Neural progenitor cell (in vitro differentiated cells): ENCODE results near the gene AZIN2.

ENCODE experiments used
- EZH2 ChIP-seq: fragments of 200-600 bp; sonication (generic); IDR thresholded peaks from 2 replicates; pipeline ENCODE4 v1.6.1; 2017; ENCODE audit warnings: antibody characterized with exemption, mild to moderate bottlenecking, moderate library complexity
- EZH2phosphoT487 ChIP-seq: fragments of 200-600 bp; sonication (generic); IDR thresholded peaks from 2 replicates; pipeline ENCODE4 v1.6.1; 2017; ENCODE audit warnings: antibody characterized with exemption
- TF ChIP-seq, protein P1 (sequence below): fragments of 200-600 bp; sonication (generic); IDR thresholded peaks from 2 replicates; pipeline ENCODE4 v1.5.1; 2017; ENCODE audit warnings: antibody characterized with exemption, mild to moderate bottlenecking

DNA sequence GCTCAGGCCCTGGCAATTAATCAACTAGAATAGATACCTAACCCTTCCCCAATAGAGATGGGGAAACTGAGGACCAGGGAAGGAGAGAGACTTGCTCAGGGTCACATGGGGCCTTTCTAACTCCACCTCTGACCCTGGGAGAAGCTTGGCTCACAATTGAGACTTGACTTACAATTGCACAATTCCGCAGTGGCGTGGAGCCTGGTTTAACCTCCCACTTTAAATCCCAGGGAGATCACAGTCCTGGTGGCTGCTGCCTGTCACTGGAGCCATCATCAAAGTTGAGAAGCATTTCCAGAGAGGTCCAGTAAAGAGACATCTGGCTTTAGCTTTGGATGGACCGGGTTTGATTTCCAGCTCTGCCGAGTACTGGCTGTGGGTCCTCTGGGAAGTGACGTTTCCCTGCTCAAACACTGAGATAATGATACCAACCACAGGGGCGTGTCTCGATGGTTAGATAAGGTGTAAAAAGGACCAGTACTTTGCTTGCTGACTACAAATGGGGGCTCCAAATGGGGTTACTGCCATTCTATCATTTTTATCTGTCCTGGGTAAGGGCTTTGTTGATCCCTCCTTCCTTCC lies 61.6 kb downstream of the AZIN2 start:
- no peak for TF ChIP-seq EZH2
- TF ChIP-seq, protein P1, sequence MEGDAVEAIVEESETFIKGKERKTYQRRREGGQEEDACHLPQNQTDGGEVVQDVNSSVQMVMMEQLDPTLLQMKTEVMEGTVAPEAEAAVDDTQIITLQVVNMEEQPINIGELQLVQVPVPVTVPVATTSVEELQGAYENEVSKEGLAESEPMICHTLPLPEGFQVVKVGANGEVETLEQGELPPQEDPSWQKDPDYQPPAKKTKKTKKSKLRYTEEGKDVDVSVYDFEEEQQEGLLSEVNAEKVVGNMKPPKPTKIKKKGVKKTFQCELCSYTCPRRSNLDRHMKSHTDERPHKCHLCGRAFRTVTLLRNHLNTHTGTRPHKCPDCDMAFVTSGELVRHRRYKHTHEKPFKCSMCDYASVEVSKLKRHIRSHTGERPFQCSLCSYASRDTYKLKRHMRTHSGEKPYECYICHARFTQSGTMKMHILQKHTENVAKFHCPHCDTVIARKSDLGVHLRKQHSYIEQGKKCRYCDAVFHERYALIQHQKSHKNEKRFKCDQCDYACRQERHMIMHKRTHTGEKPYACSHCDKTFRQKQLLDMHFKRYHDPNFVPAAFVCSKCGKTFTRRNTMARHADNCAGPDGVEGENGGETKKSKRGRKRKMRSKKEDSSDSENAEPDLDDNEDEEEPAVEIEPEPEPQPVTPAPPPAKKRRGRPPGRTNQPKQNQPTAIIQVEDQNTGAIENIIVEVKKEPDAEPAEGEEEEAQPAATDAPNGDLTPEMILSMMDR = no peak
- no peak for TF ChIP-seq EZH2phosphoT487
